Tibial artery (tissue), 4 donors: ENCODE data around the gene ARNT2.

Experiments
- DNase-seq, 2 donors: peaks; one replicate each; pipeline ENCODE4 v3.0.0-alpha.2; 2019
- H3K27ac ChIP-seq, 2 donors: fragments of 200-600 bp; sonication (generic) in 1 of 2; 1 replicate in 1 of 2; 2 replicates in 1 of 2; pipeline ENCODE4 v1.5.1; 2018 to 2019; ENCODE audit warnings: mild to moderate bottlenecking in 1 of 2
- H3K27me3 ChIP-seq, 2 donors: fragments of 200-600 bp; sonication (generic) in 1 of 2; one replicate each; pipeline versions ENCODE4 v1.5.1 to v1.6.0; 2016 to 2019
- H3K36me3 ChIP-seq, 3 donors: fragments of 200-600 bp; sonication (generic) in 2 of 3; one replicate each; pipeline ENCODE4 v1.5.1; 2016 to 2019; ENCODE audit warnings: mild to moderate bottlenecking in 2 of 3
- H3K4me1 ChIP-seq, 4 donors: fragments of 200-600 bp; sonication (generic) in 2 of 4; 1 replicate in 3 of 4; 2 replicates in 1 of 4; pipeline ENCODE4 v1.5.1; 2016 to 2019
- H3K4me3 ChIP-seq, 2 donors: fragments of 200-600 bp; sonication (generic) in 1 of 2; 1 replicate in 1 of 2; 2 replicates in 1 of 2; pipeline ENCODE4 v1.5.1; 2018 to 2019; ENCODE audit warnings: mild to moderate bottlenecking in 2 of 2
- H3K9me3 ChIP-seq, 3 donors: fragments of 200-600 bp; sonication (generic) in 1 of 3; one replicate each; pipeline ENCODE4 v1.5.1; 2016 to 2019
- CTCF ChIP-seq, 2 experiments: fragments of 200-600 bp in 1 of 2; fragments of 450-650 bp in 1 of 2; IDR thresholded peaks; one replicate each; pipeline ENCODE4 v1.5.1; 2017 to 2019; ENCODE audit warnings: antibody characterized with exemption in 2 of 2, mild to moderate bottlenecking in 1 of 2, moderate library complexity in 1 of 2
- intact Hi-C: fragments of 100-400 bp; cut with DNase I; formaldehyde crosslinking; loops from one replicate; pipeline ENCODE4 v1.15.0; 2023; ENCODE audit warnings: low total_unique reads

The ARNT2 gene

GRCh38 chr15:80514071-80514780, 110.0 kb downstream of the ARNT2 start:
- H3K4me1 ChIP-seq = peaks cover 0 to 9% (median 4%) of the 10 kb centered on the region in 4 donors
- no peaks in the 10 kb centered on the region for H3K27me3 ChIP-seq
- no peak overlapping the region for H3K4me3 ChIP-seq
- TF ChIP-seq CTCF (IDR thresholded peaks at IDR 0.05) = no peak
- intact Hi-C loops = no loop called here
- no peak for DNase-seq
- peaks cover 0 to 12% (median 10%) of the 10 kb centered on the region in 3 donors for H3K36me3 ChIP-seq
- H3K9me3 ChIP-seq = peaks cover 0 to 12% (median 7%) of the 10 kb centered on the region in 3 donors
- peak overlapping the region in 1 of 2 donors; percentile 31 for H3K27ac ChIP-seq

GRCh38 chr15:80517290-80517689, 113.1 kb downstream of the ARNT2 start:
- Histone ChIP-seq H3K4me3 (no peak overlapping the region), H3K9me3 (peaks cover 0 to 12% (median 7%) of the 10 kb centered on the region in 3 donors), H3K27me3 (no peaks in the 10 kb centered on the region), H3K27ac (no peak overlapping the region), H3K36me3 (peaks cover 0 to 12% (median 10%) of the 10 kb centered on the region in 3 donors), H3K4me1 (peaks cover 0 to 18% (median 7%) of the 10 kb centered on the region in 4 donors)
- no peak for TF ChIP-seq CTCF (IDR thresholded peaks at IDR 0.05)
- intact Hi-C loops = no loop called here
- no peak for DNase-seq

GRCh38 chr15:80518522-80518921, 114.3 kb downstream of the ARNT2 start:
- Histone ChIP-seq H3K27me3 (no peaks in the 10 kb centered on the region), H3K4me3 (no peak overlapping the region), H3K36me3 (peaks cover 0 to 12% (median 10%) of the 10 kb centered on the region in 3 donors), H3K9me3 (peaks cover 0 to 12% (median 7%) of the 10 kb centered on the region in 3 donors), H3K27ac (no peak overlapping the region), H3K4me1 (peaks cover 0 to 18% (median 6%) of the 10 kb centered on the region in 4 donors)
- no peak for TF ChIP-seq CTCF (IDR thresholded peaks at IDR 0.05)
- intact Hi-C loops = no loop called here
- no peak for DNase-seq

GRCh38 chr15:80523746-80524145, 119.6 kb downstream of the ARNT2 start:
- intact Hi-C loops = no loop called here
- Histone ChIP-seq H3K4me1 (peaks cover 0 to 39% (median 9%) of the 10 kb centered on the region in 4 donors), H3K9me3 (no peaks in the 10 kb centered on the region), H3K36me3 (no peaks in the 10 kb centered on the region), H3K27me3 (no peaks in the 10 kb centered on the region), H3K4me3 (no peak overlapping the region), H3K27ac (no peak overlapping the region)
- TF ChIP-seq CTCF (IDR thresholded peaks at IDR 0.05) = no peak
- DNase-seq = no peak

GRCh38 chr15:80525853-80526252, 121.7 kb downstream of the ARNT2 start:
- intact Hi-C loops = no loop called here
- H3K9me3 ChIP-seq = no peaks in the 10 kb centered on the region
- H3K4me1 ChIP-seq = peaks cover 0 to 48% (median 10%) of the 10 kb centered on the region in 4 donors
- no peak overlapping the region for H3K27ac ChIP-seq
- H3K36me3 ChIP-seq = no peaks in the 10 kb centered on the region
- no peak overlapping the region for H3K4me3 ChIP-seq
- no peak for TF ChIP-seq CTCF (IDR thresholded peaks at IDR 0.05)
- DNase-seq = no peak
- no peaks in the 10 kb centered on the region for H3K27me3 ChIP-seq
